T-helper 2 cell treated with Interferon-gamma antibody and Interleukin-4, amounts not matched to agents 5 μg/mL and 100 μg/mL, for 36 hours (primary cell): ENCODE results near the gene SNX8.
"Not testable (repeated sequence)": the region's sequence is repeated elsewhere in the genome, so short reads cannot be mapped to it uniquely, and the experiment has no call there.

Source experiments
- DNase-seq: peaks from one replicate; pipeline ENCODE4 v3.0.0; 2021; ENCODE audit warnings: low spot score
- H3K27ac Mint-ChIP-seq: one replicate; pipeline ENCODE4 v1.8.0; 2021; ENCODE audit warnings: mild to moderate bottlenecking, mixed read lengths
- H3K27me3 Mint-ChIP-seq: one replicate; pipeline ENCODE4 v1.8.0; 2021; ENCODE audit warnings: low read depth, mixed read lengths
- H3K36me3 Mint-ChIP-seq: one replicate; pipeline ENCODE4 v1.8.0; 2021; ENCODE audit warnings: low read depth, mixed read lengths
- H3K4me1 Mint-ChIP-seq: one replicate; pipeline ENCODE4 v1.8.0; 2021; ENCODE audit warnings: low read depth, mixed read lengths
- H3K4me3 Mint-ChIP-seq: one replicate; pipeline ENCODE4 v1.8.0; 2022; ENCODE audit warnings: mild to moderate bottlenecking, moderate library complexity, mixed read lengths
- H3K9me3 Mint-ChIP-seq: one replicate; pipeline ENCODE4 v1.8.0; 2021; ENCODE audit warnings: mixed read lengths

Gene SNX8

GRCh38 chr7:2350861-2351260 lies 36.6 kb upstream of the SNX8 start:
- Mint-ChIP-seq H3K36me3 (peaks cover under 1% of the 10 kb centered on the region), H3K27ac (no peak overlapping the region), H3K4me3 (no peak overlapping the region), H3K9me3 (no peaks in the 10 kb centered on the region), H3K4me1 (peaks cover 12% of the 10 kb centered on the region), H3K27me3 (no peaks in the 10 kb centered on the region)
- no peak for DNase-seq

- no peaks in the 10 kb centered on the region for H3K27me3 Mint-ChIP-seq
- H3K4me1 Mint-ChIP-seq: peaks cover 11% of the 10 kb centered on the region
- no peak overlapping the region for H3K27ac Mint-ChIP-seq
- no peaks in the 10 kb centered on the region for H3K9me3 Mint-ChIP-seq
- DNase-seq: no peak
- H3K36me3 Mint-ChIP-seq: no peaks in the 10 kb centered on the region
- H3K4me3 Mint-ChIP-seq: no peak overlapping the region
Measured at GRCh38 chr7:2350055-2350454, 35.8 kb upstream of the SNX8 start.

- not testable (repeated sequence) for H3K9me3 Mint-ChIP-seq, H3K27ac Mint-ChIP-seq, H3K36me3 Mint-ChIP-seq, DNase-seq, H3K27me3 Mint-ChIP-seq, H3K4me1 Mint-ChIP-seq
- H3K4me3 Mint-ChIP-seq: peak overlapping the region; percentile 58
Measured at GRCh38 chr7:2347351-2348063, 33.3 kb upstream of the SNX8 start.

- Mint-ChIP-seq H3K27me3 (no peaks in the 10 kb centered on the region), H3K4me3 (no peak overlapping the region), H3K4me1 (no peaks in the 10 kb centered on the region), H3K36me3 (no peaks in the 10 kb centered on the region), H3K27ac (no peak overlapping the region), H3K9me3 (no peaks in the 10 kb centered on the region)
- DNase-seq: no peak
Measured at GRCh38 chr7:2336626-2337299, 22.5 kb upstream of the SNX8 start.

GRCh38 chr7:2332606-2333231 lies 18.5 kb upstream of the SNX8 start:
- DNase-seq, H3K36me3 Mint-ChIP-seq, H3K4me1 Mint-ChIP-seq, H3K9me3 Mint-ChIP-seq, H3K4me3 Mint-ChIP-seq, H3K27ac Mint-ChIP-seq, H3K27me3 Mint-ChIP-seq: not testable (repeated sequence)

GRCh38 chr7:2331707-2332106 lies 17.5 kb upstream of the SNX8 start:
- no peaks in the 10 kb centered on the region for H3K4me1 Mint-ChIP-seq
- no peak overlapping the region for H3K27ac Mint-ChIP-seq
- no peaks in the 10 kb centered on the region for H3K27me3 Mint-ChIP-seq
- H3K36me3 Mint-ChIP-seq: no peaks in the 10 kb centered on the region
- H3K4me3 Mint-ChIP-seq: no peak overlapping the region
- DNase-seq: no peak
- H3K9me3 Mint-ChIP-seq: no peaks in the 10 kb centered on the region

- H3K27ac Mint-ChIP-seq: no peak overlapping the region
- no peak overlapping the region for H3K4me3 Mint-ChIP-seq
- no peaks in the 10 kb centered on the region for H3K27me3 Mint-ChIP-seq
- DNase-seq: no peak
- H3K4me1 Mint-ChIP-seq: no peaks in the 10 kb centered on the region
- no peaks in the 10 kb centered on the region for H3K36me3 Mint-ChIP-seq
- H3K9me3 Mint-ChIP-seq: no peaks in the 10 kb centered on the region
Measured at GRCh38 chr7:2330493-2330892, 16.3 kb upstream of the SNX8 start.

GRCh38 chr7:2326951-2327350 lies 12.7 kb upstream of the SNX8 start:
- Mint-ChIP-seq H3K4me3 (no peak overlapping the region), H3K27ac (no peak overlapping the region), H3K27me3 (peaks cover 2% of the 10 kb centered on the region), H3K9me3 (no peaks in the 10 kb centered on the region), H3K36me3 (no peaks in the 10 kb centered on the region), H3K4me1 (no peaks in the 10 kb centered on the region)
- DNase-seq: no peak

GRCh38 chr7:2325162-2325561 lies 10.9 kb upstream of the SNX8 start:
- Mint-ChIP-seq H3K27ac (no peak overlapping the region), H3K4me3 (no peak overlapping the region)
- no peak for DNase-seq

GRCh38 chr7:2321020-2321419 lies 6.8 kb upstream of the SNX8 start:
- H3K4me1 Mint-ChIP-seq: peaks cover 5% of the 10 kb centered on the region
- no peaks in the 10 kb centered on the region for H3K9me3 Mint-ChIP-seq
- no peak overlapping the region for H3K27ac Mint-ChIP-seq
- H3K36me3 Mint-ChIP-seq: no peaks in the 10 kb centered on the region
- peaks cover 2% of the 10 kb centered on the region for H3K27me3 Mint-ChIP-seq
- H3K4me3 Mint-ChIP-seq: no peak overlapping the region
- DNase-seq: no peak

More at GRCh38 chr7:2325162-2325561, 10.9 kb upstream of the SNX8 start:
- Mint-ChIP-seq H3K4me1 (no peaks in the 10 kb centered on the region), H3K36me3 (no peaks in the 10 kb centered on the region), H3K27me3 (peaks cover 2% of the 10 kb centered on the region), H3K9me3 (no peaks in the 10 kb centered on the region)

GRCh38 chr7:2317556-2318293 lies 3.5 kb upstream of the SNX8 start:
- H3K4me3 Mint-ChIP-seq: no peak overlapping the region
- H3K9me3 Mint-ChIP-seq: no peaks in the 10 kb centered on the region
- H3K4me1 Mint-ChIP-seq: peaks cover 8% of the 10 kb centered on the region
- DNase-seq: no peak
- no peaks in the 10 kb centered on the region for H3K27me3 Mint-ChIP-seq
- no peak overlapping the region for H3K27ac Mint-ChIP-seq
- H3K36me3 Mint-ChIP-seq: no peaks in the 10 kb centered on the region

GRCh38 chr7:2316578-2316977 lies 2.3 kb upstream of the SNX8 start:
- Mint-ChIP-seq H3K27ac (no peak overlapping the region), H3K4me3 (no peak overlapping the region), H3K9me3 (no peaks in the 10 kb centered on the region), H3K4me1 (peaks cover 14% of the 10 kb centered on the region), H3K36me3 (no peaks in the 10 kb centered on the region), H3K27me3 (no peaks in the 10 kb centered on the region)
- DNase-seq: no peak

GRCh38 chr7:2315787-2316186 lies 1.5 kb upstream of the SNX8 start:
- no peak for DNase-seq
- Mint-ChIP-seq H3K4me1 (peaks cover 15% of the 10 kb centered on the region), H3K27me3 (no peaks in the 10 kb centered on the region), H3K27ac (no peak overlapping the region), H3K9me3 (no peaks in the 10 kb centered on the region), H3K4me3 (no peak overlapping the region), H3K36me3 (no peaks in the 10 kb centered on the region)

GRCh38 chr7:2314956-2315530 lies 802 bp upstream of the SNX8 start:
- not testable (repeated sequence) for H3K4me3 Mint-ChIP-seq

More at GRCh38 chr7:2314956-2315530, 802 bp upstream of the SNX8 start:
- H3K27me3 Mint-ChIP-seq, H3K27ac Mint-ChIP-seq, H3K36me3 Mint-ChIP-seq, DNase-seq, H3K9me3 Mint-ChIP-seq: not testable (repeated sequence)
- peaks cover 15% of the 10 kb centered on the region for H3K4me1 Mint-ChIP-seq
